Spleen (tissue), 11 donors: ENCODE measurements around the gene SOX21. TPM values are rescaled to one million over a fixed set of nuclear protein-coding genes. Genes with fewer than 3 reads are reported as not detected.

Experiments
- DNase-seq: peaks from one replicate; pipeline ENCODE4 v3.0.0-alpha.2; 2020
- H3K27ac ChIP-seq, 8 donors: fragments of 200-600 bp; sonication (generic) in 7 of 8; 1 replicate in 4 of 8; 2 replicates in 4 of 8; pipeline versions ENCODE4 v1.5.0 to v1.8.0; 2016 to 2021; ENCODE audit warnings: inconsistent platforms in 4 of 8, mild to moderate bottlenecking in 4 of 8, moderate library complexity in 1 of 8
- H3K27me3 ChIP-seq, 7 donors: fragments of 200-600 bp; sonication (generic) in 6 of 7; replicated peaks in 1 of 7; 1 replicate in 4 of 7; 2 replicates in 3 of 7; pipeline versions ENCODE4 v1.5.0 to v1.8.0; 2016 to 2021; ENCODE audit warnings: inconsistent platforms in 3 of 7, mild to moderate bottlenecking in 1 of 7
- H3K36me3 ChIP-seq, 6 donors: fragments of 200-600 bp; sonication (generic) in 5 of 6; 1 replicate in 4 of 6; 2 replicates in 2 of 6; pipeline versions ENCODE4 v1.5.0 to v1.8.0; 2016 to 2021; ENCODE audit warnings: inconsistent platforms in 2 of 6
- H3K4me1 ChIP-seq, 6 donors: fragments of 200-600 bp; sonication (generic) in 5 of 6; 1 replicate in 3 of 6; 2 replicates in 3 of 6; pipeline versions ENCODE4 v1.5.0 to v1.8.0; 2016 to 2021; ENCODE audit warnings: inconsistent platforms in 3 of 6
- H3K4me3 ChIP-seq, 8 donors: fragments of 200-600 bp; sonication (generic) in 7 of 8; 1 replicate in 4 of 8; 2 replicates in 4 of 8; pipeline versions ENCODE4 v1.5.0 to v1.8.0; 2016 to 2021; ENCODE audit warnings: inconsistent platforms in 4 of 8, mild to moderate bottlenecking in 4 of 8, moderate library complexity in 2 of 8
- H3K9me3 ChIP-seq, 8 donors: fragments of 200-600 bp; sonication (generic) in 7 of 8; 1 replicate in 4 of 8; 2 replicates in 4 of 8; pipeline versions ENCODE4 v1.5.0 to v1.8.0; 2016 to 2021; ENCODE audit warnings: inconsistent platforms in 4 of 8
- POLR2A ChIP-seq, 3 donors: fragments of 450-650 bp; IDR thresholded peaks; one replicate each; pipeline ENCODE4 v1.5.1; 2017; ENCODE audit warnings: antibody characterized with exemption in 3 of 3, mild to moderate bottlenecking in 1 of 3
- POLR2AphosphoS5 ChIP-seq, 3 donors: sonication (generic); formaldehyde crosslinking; IDR thresholded peaks; one replicate each; pipeline ENCODE4 v1.5.1; 2017; ENCODE audit warnings: antibody characterized with exemption in 3 of 3
- WGBS, 5 donors: extraction: QIAGEN DNeasy Blood & Tissue Kit in 3 of 5; methylation state at CpG; one replicate each; pipeline versions ENCODE4 v1.1.5 to v1.1.7; 2013 to 2018; 5-methylcytosine and 5-hydroxymethylcytosine counted together
- intact Hi-C: fragments of 100-400 bp; cut with DNase I; formaldehyde crosslinking; loops from one replicate; pipeline ENCODE4 v1.15.0; 2023; ENCODE audit warnings: low total_unique reads
- polyA plus RNA-seq, 3 donors: library from polyadenylated mRNA; stranded (reverse); fragments of 200-250 nt; gene quantifications; one replicate each; pipeline ENCODE4 v1.2.1, GENCODE V29; 2013
- total RNA-seq, 7 donors: library from RNA; depleted of rRNA in 3 of 7; stranded (reverse); fragments of >200 nt in 3 of 7; fragmentation: NEBNext Ultra II Directional in 4 of 7; extraction: Animal tissue kit (Norgen Biotek cat#: 25700) in 4 of 7; gene quantifications; one replicate each; pipeline versions ENCODE4 v1.1.0 to v1.2.1, GENCODE V29; 2016 to 2021
- TF ChIP-seq, protein P1 (sequence below), 11 experiments: fragments of 200-600 bp in 7 of 11; fragments of 450-650 bp in 4 of 11; sonication (generic) in 4 of 11; IDR thresholded peaks in 8 of 11; conservative IDR thresholded peaks in 3 of 11; 1 replicate in 7 of 11; 2 replicates in 4 of 11; pipeline versions ENCODE4 v1.4.0 to v1.8.0; 2016 to 2021; ENCODE audit warnings: antibody characterized with exemption in 11 of 11, inconsistent platforms in 4 of 11, mild to moderate bottlenecking in 1 of 11
- donor health status: healthy with polysubstance abuse.
- donor health status: DM: no; HTN: no; CAD: no; lungs with moderate emphysema.
- donor health status: DM: no; HTN: no; CAD: no.
- donor health status: Bipolar disorder and iron deficiency.
- donor health status: healthy.
- donor health status: DM: no; HTN: no; CAD: no.
- donor health status: DM: yes; HTN: yes; CAD: no.

Gene SOX21
- total and polyA plus RNA-seq, 10 donors, result not detected

DNA sequence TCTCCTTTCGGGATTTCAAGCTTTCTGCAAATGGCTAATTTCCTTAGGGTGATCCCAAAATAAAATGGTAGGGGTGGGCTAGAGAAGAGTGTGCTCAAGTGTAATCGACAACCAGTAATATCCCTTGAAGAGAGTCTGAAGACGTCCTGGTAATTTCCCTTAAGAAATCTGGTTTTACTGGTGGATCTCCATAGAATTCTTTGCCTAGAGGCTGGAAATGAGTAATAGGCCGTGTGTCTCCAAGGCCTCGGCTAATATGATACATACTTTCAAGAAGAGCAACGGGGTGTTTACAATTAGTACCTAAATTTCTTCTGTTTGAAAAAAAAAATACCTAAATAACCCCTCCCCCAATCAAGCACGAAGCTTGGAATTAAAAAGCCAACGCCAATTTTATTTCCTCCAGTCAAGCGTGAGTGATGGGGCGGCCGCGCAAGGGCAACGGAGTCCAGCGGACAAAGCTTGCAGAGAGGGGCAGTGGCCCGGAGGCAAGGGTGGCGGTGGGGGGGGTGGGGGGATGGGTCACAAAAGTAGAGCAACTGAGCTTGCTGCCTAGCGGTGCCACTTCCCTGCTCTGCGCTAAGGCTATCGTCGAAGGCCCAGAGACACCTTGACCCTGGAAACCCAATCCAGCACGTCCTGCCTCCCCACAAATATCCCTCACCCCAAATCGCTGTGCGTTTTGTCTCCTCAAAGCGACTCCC, 7.8 kb downstream of the SOX21 start:
- Histone ChIP-seq H3K36me3 (no peaks in the 10 kb centered on the region), H3K4me1 (peaks cover 0 to 20% (median 13%) of the 10 kb centered on the region in 6 donors), H3K27ac (no peak overlapping the region), H3K9me3 (no peaks in the 10 kb centered on the region), H3K27me3 (peaks cover 3 to 100% (median 99%) of the 10 kb centered on the region in 7 donors), H3K4me3 (no peak overlapping the region)
- WGBS, 5 donors, result 7 to 16% (median 12%) methylated on average over 22 to 24 of the region's 24 CpGs
- DNase-seq, result no peak
- intact Hi-C loops, result no loop called here
- TF ChIP-seq, protein P1, sequence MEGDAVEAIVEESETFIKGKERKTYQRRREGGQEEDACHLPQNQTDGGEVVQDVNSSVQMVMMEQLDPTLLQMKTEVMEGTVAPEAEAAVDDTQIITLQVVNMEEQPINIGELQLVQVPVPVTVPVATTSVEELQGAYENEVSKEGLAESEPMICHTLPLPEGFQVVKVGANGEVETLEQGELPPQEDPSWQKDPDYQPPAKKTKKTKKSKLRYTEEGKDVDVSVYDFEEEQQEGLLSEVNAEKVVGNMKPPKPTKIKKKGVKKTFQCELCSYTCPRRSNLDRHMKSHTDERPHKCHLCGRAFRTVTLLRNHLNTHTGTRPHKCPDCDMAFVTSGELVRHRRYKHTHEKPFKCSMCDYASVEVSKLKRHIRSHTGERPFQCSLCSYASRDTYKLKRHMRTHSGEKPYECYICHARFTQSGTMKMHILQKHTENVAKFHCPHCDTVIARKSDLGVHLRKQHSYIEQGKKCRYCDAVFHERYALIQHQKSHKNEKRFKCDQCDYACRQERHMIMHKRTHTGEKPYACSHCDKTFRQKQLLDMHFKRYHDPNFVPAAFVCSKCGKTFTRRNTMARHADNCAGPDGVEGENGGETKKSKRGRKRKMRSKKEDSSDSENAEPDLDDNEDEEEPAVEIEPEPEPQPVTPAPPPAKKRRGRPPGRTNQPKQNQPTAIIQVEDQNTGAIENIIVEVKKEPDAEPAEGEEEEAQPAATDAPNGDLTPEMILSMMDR (IDR thresholded peaks at IDR 0.05 in 8 of 11, conservative IDR thresholded peaks at IDR 0.05 in 3 of 11), result no peak
- TF ChIP-seq POLR2AphosphoS5 (IDR thresholded peaks at IDR 0.05), result no peak
- TF ChIP-seq POLR2A (IDR thresholded peaks at IDR 0.05), result no peak

DNA sequence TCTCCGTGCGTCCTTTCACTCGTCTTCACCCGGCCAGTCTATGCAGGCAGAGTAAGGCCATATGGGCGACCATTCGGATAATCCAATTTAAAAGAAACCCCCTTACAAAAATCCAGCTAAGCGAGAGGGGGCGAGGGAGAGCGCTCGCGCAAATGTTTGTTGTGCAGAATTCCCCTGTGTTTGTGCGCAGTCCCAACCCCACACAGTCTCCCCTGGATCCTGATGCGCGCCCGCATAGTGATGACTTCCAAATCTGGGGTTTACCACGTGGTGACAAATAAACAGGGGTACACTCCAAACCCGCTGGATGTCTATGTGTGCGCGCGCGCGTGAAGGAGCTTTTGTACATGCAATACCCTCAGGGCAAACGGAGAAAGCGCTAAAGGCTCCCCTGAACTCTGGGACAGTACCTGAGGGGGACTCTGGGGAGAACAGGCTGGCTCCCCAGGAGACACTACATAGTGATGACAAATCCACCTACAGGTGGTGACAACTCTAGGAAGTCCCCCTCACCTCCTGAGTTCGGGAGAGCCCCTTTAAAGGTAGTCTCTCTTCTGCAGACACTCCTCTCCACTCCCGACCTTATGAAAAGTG, 8.5 kb downstream of the SOX21 start:
- no peaks in the 10 kb centered on the region for H3K36me3 ChIP-seq
- no peak overlapping the region for H3K27ac ChIP-seq
- TF ChIP-seq, protein P1 (IDR thresholded peaks at IDR 0.05 in 8 of 11, conservative IDR thresholded peaks at IDR 0.05 in 3 of 11), result no peak
- TF ChIP-seq POLR2A (IDR thresholded peaks at IDR 0.05), result no peak
- no peak for TF ChIP-seq POLR2AphosphoS5 (IDR thresholded peaks at IDR 0.05)
- 8 to 15% (median 11%) methylated on average over 26 of the region's 26 CpGs for WGBS, 5 donors
- DNase-seq, result no peak
- peaks cover 0 to 20% (median 13%) of the 10 kb centered on the region in 6 donors for H3K4me1 ChIP-seq
- H3K4me3 ChIP-seq, result no peak overlapping the region
- intact Hi-C loops, result no loop called here
- H3K9me3 ChIP-seq, result no peaks in the 10 kb centered on the region
- H3K27me3 ChIP-seq, result peaks cover 3 to 100% (median 93%) of the 10 kb centered on the region in 7 donors

DNA sequence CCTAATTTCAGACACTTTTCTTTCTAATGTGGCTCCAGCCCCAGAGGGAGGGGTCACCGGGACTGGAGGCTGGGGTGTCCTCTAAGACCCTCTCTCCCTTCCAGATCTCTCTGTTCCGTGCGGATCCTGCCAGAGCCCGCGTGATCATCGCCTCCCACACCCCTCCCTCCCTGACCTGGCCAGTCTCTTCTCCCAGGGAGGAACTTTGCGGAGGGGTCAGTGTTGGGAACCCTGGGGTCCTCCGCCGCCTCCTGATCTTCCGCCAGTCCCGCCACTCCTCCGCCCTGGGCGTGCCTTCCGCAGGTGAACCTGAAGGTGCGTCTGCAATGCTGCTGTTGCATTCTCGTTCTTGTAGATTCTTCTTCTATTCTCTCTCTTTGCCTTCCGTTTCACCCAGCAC, 9.1 kb downstream of the SOX21 start:
- H3K4me1 ChIP-seq, result peaks cover 0 to 20% (median 13%) of the 10 kb centered on the region in 6 donors
- no peaks in the 10 kb centered on the region for H3K36me3 ChIP-seq
- 10 to 17% (median 11%) methylated on average over 17 of the region's 17 CpGs for WGBS, 5 donors
- H3K27me3 ChIP-seq, result peaks cover 3 to 100% (median 88%) of the 10 kb centered on the region in 7 donors
- no peak overlapping the region for H3K27ac ChIP-seq
- no peak overlapping the region for H3K4me3 ChIP-seq
- DNase-seq, result no peak
- TF ChIP-seq POLR2A (IDR thresholded peaks at IDR 0.05) (no peak), POLR2AphosphoS5 (IDR thresholded peaks at IDR 0.05) (no peak)
- TF ChIP-seq, protein P1 (IDR thresholded peaks at IDR 0.05 in 8 of 11, conservative IDR thresholded peaks at IDR 0.05 in 3 of 11), result no peak
- intact Hi-C loops, result no loop called here
- H3K9me3 ChIP-seq, result no peaks in the 10 kb centered on the region
